GM10847 (cell line): ENCODE data around the gene BEND5.

ENCODE experiments used
- POLR2A ChIP-seq: IDR thresholded peaks from 2 replicates; pipeline ENCODE4 v1.6.1; 2011; ENCODE audit not compliant: insufficient read length; ENCODE audit errors: extremely low read depth

Gene BEND5

GRCh38 chr1:48777219-48777895 is 666 bp upstream of the BEND5 start:
- no peak for TF ChIP-seq POLR2A

DNA sequence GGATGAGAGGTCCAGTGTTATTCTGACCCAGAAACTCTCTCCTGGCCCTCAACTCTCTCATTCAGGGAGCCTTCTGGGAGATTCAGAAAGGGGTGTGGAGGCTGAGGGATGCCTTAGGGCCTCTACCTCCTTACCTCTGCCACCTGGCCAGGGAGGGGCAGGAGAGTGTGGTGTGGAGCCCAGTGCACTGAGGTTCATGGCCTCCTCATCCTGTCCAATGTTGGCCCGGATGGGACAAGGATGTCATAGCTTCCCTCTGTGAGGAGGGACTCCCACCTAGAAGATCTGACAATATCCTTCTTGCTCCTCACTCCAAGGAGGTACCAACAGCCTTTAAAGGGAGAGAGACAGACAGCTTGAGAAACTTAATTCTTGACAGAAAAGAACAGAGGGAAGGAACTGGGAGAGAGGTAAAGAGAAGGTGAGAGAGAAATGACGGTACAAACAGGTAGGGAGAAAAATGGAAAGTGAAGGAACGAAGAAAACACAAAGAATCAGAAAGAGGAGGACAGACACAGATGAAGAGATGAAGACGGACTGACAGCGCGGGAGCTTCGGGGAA is 779 bp downstream of the BEND5 start:
- TF ChIP-seq POLR2A = no peak

DNA sequence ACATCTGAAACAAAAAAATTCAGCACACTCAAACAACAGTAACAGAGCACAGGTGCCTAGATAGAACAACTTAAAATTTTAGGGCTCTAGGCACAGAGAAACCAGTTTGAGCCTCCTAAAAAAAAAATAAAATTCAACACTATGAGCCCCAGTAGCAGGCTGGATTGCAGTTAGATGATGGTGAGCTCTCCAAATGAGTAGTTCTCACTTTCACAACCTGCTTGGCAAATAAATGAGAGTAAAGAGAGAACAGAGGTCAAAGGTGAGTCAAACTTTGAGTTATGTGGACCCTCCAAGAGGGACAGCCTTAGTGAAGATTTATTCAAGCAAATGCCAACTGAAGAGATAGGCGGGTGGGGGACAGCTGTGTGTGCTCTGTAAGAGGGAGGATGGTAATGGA is 3.6 kb downstream of the BEND5 start:
- no peak for TF ChIP-seq POLR2A

DNA sequence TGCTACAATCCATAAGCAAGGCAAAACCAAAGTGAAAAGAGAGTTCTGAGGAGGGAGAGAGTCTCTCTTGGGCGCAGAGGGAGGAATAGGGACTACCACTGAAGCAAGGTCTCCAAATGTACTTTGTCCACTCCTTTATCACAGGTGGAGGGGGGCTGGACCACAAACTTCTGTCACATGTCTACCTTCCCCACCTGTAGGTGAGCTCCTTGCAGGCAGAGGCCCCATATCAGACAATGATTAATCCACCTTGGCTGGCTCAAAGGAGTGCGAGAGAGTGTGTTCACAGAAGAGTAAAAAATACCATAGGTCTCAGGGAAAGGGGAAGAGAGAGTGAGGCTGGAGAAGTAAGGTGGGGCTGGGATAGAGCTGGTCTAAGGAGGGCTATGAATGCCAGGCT is 4.5 kb downstream of the BEND5 start:
- no peak for TF ChIP-seq POLR2A

GRCh38 chr1:48771561-48771960 is 5.1 kb downstream of the BEND5 start:
- no peak for TF ChIP-seq POLR2A

DNA sequence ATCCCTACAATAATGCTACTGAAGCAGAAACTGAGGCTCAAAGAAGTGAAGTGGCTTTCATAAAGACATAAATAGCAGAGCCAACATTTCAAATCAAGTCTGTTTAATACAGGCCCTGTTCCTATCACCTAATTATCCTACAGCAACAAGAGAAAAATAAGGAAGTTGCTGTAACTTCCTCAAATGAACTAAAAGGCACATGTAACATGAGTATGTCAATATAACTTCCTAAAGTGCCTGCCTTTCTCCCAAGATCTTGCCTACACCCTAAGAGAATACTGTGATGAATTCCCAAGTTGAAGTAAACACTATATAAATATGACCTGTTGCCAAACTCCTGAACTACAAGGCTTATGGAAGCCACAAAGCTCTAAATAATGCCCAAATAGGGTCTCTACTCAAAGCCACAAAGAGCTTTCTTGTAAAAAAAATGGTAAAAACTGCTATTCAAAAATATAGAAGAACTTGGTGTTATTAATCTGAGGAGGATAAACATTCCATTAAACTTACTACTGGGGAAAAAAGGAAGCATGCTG is 8.6 kb downstream of the BEND5 start:
- no peak for TF ChIP-seq POLR2A

GRCh38 chr1:48765335-48765734 is 11.4 kb downstream of the BEND5 start:
- no peak for TF ChIP-seq POLR2A

- TF ChIP-seq POLR2A = no peak
Observed at GRCh38 chr1:48761986-48762385, 14.7 kb downstream of the BEND5 start.

DNA sequence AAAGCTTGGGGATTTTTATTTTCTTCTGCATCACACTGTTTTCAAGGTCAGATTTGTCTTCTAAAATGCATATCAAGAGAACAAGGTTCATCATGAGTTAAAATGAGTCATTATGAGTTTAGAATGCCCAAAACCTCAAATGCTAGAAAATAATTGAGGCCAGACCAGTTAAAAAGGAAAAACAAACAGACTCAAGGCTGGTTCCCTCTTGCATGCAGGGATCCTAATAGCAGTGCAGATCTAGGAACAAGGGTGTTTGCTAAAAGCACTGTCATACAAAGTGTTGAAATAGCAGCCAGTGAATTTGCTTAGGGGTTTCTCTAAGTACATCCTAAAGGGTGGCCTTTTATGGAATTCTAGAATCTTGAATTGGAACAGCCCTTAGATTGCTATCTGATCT is 15.3 kb downstream of the BEND5 start:
- no peak for TF ChIP-seq POLR2A

GRCh38 chr1:48760857-48761256 is 15.8 kb downstream of the BEND5 start:
- TF ChIP-seq POLR2A = no peak

DNA sequence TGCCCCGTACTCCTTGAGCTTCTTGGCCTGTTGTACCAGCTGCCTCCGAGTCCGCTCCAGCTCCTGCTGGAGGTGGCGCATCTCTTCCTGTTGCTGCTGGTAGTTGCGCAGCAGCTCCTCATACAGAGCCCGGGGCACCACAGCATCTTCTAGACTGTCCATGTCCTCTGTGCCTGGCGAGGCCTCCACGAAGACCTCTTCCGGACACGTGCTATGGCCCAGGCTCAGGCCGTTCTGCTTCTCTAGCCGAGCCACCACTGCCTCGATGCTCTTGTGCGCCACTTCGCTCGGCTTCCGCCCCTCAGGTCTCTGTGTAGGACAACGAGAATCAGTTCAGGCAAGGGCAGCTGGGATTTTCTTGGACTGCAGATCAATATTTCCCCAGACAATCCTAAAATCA is 17.7 kb downstream of the BEND5 start:
- TF ChIP-seq POLR2A = no peak

DNA sequence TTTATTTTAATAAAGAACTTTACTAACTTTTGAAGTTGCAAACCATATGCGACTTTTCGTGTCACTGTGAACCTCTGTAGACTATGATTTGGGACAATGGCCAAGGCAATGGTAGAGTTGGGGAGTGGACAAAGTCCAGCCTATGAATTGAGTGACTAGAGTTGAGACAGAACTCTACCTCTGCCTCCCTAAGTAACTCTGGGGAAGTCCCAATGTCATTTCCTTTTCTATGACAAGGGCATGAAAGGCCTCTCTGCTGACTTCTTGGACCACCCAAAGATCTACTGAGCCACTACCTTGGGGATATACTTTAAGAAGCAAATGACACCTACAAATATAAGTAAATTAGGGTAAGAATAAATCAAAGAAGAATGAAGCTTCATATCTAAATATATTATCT is 19.3 kb downstream of the BEND5 start:
- no peak for TF ChIP-seq POLR2A

DNA sequence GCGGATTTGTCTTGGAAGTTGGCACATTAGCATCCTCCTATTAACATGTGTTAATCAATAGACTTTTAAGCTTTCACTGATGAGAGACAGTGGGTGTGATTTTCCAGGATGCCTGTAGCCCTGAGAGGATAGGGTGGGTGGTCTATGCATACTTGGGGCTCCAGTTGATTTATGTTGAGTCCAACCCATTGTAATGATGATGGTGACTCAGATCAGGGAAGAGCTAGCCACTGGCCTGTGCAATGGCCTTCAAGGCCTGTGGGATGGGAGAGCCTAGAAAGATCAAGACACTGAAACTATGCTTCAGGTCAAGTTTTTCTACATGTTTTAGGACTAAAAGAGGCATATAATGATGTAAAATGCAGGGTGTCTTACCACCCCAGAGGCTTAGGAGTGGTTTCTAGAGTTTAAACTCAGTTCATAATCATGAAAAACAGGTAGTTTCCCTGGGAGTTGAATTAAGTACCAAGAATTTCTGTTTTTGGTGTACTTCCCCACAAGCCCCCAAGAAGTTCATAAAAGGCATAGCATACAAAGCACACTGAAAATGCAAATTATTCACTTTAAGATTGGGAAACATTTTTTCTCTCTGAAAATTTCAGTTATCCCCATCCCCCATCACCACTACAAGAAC is 19.9 kb downstream of the BEND5 start:
- no peak for TF ChIP-seq POLR2A

DNA sequence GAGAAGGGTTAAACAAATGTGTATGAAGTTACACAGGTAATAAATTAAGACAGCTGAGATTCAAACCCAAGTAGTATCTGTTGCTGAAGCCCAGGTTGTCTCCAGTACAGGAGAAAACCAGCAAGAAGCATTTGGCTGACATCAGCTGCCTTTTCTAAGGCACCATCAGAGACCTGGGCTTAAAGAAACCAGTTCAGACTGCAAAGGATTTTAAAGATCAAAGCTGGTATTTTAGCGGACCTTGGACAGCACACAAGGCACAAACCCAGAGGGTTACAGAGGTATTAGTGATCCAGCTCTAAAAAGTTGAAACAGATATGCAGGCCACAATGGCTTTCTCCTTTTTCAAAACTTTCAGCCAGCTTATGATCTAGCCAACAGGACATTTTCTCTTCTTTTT is 23.4 kb downstream of the BEND5 start:
- TF ChIP-seq POLR2A = no peak

DNA sequence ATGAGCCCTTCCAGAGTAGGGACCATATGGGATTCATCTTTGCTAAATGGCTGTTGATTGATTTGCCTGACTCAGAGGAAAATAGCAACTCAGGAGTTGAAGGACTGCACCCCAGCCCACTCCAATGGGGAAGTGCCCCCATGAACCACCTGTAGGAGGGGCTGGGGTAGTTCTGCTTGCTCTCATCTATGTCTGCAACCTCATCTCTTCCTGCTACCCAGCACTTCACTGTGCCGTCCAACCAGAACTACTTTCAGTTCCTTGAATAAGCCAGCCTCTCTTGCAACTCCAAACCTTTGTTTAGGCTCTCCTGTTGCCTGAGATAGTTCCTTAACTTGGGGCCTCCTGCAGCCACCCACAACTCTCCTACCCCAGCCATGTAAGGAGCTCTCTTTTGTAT is 26.6 kb downstream of the BEND5 start:
- no peak for TF ChIP-seq POLR2A

GRCh38 chr1:48749068-48749467 is 27.6 kb downstream of the BEND5 start:
- no peak for TF ChIP-seq POLR2A

DNA sequence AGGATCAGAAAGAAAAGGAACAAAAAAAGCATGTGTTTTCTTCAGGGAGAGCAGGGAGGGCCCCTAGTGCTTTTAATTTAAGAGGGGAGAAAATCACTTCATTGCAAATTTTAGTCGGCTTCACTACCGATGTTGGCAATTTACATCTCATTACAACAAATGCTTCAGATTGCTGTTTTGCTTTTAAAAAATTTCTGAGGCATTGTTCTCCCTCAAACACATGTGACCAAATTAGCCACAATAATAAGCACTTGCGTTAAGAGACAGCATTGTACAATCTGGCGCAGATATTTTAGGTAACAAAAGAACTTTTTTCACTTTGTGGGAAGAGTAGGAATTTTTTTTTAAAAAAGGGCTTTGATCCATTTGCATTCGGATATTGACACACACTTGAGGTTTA is 29.8 kb downstream of the BEND5 start:
- no peak for TF ChIP-seq POLR2A

- no peak for TF ChIP-seq POLR2A
Observed at GRCh38 chr1:48744032-48744431, 32.7 kb downstream of the BEND5 start.
